Calu3 (cell line): ENCODE results near the gene TNFSF18. TPM values are rescaled to one million over a fixed set of nuclear protein-coding genes. Genes with fewer than 3 reads are reported as not detected.
"Not testable (repeated sequence)": the region's sequence is repeated elsewhere in the genome, so short reads cannot be mapped to it uniquely, and the experiment has no call there.

ENCODE experiments used
- BruUV-seq: library from RNA; stranded (reverse); fragments of 400-500 nt; replicated peaks from 2 replicates; lab custom pipeline; 2021; lab: Mats Ljungman, UMichigan
- CTCF ChIA-PET: fragments of 300-600 bp; sonication (Branson Sonifier 250); formaldehyde crosslinking; loops from one replicate; lab custom pipeline; 2022; ENCODE audit warnings: antibody characterized with exemption; lab: Charles Lee
- DNase-seq: peaks from one replicate; pipeline ENCODE4 v3.0.0; 2022
- H3K27ac Mint-ChIP-seq: one replicate; pipeline ENCODE4 v1.8.0; 2022; ENCODE audit warnings: mixed read lengths; ENCODE audit not compliant: unreplicated experiment
- H3K27me3 Mint-ChIP-seq: one replicate; pipeline ENCODE4 v1.8.0; 2022; ENCODE audit warnings: mixed read lengths; ENCODE audit not compliant: unreplicated experiment
- H3K36me3 Mint-ChIP-seq: one replicate; pipeline ENCODE4 v1.8.0; 2022; ENCODE audit warnings: mild to moderate bottlenecking, moderate library complexity, mixed read lengths; ENCODE audit not compliant: insufficient read depth, unreplicated experiment
- H3K4me1 Mint-ChIP-seq: one replicate; pipeline ENCODE4 v1.8.0; 2022; ENCODE audit warnings: mild to moderate bottlenecking, low read depth, mixed read lengths; ENCODE audit not compliant: unreplicated experiment
- H3K4me3 Mint-ChIP-seq: one replicate; pipeline ENCODE4 v1.8.0; 2022; ENCODE audit warnings: mild to moderate bottlenecking, low read depth, moderate library complexity, mixed read lengths; ENCODE audit not compliant: unreplicated experiment
- H3K9me3 Mint-ChIP-seq: one replicate; pipeline ENCODE4 v1.8.0; 2022; ENCODE audit warnings: low read depth, mixed read lengths; ENCODE audit not compliant: unreplicated experiment
- intact Hi-C: fragments of 100-400 bp; cut with micrococcal nuclease; formaldehyde crosslinking; loops from one replicate; pipeline ENCODE4 v1.10.0; 2022; ENCODE audit not compliant: unreplicated experiment
- total RNA-seq: library from RNA; stranded (reverse); gene quantifications from 2 replicates; pipeline ENCODE4 v1.2.3, GENCODE V29; 2022
- TF ChIP-seq, protein P1 (sequence below): fragments of 200-600 bp; IDR thresholded peaks from one replicate; pipeline ENCODE4 v1.8.0; 2022; ENCODE audit warnings: antibody characterized with exemption; ENCODE audit not compliant: unreplicated experiment

The TNFSF18 gene
- total RNA-seq, 1 experiment from 2014 or later: not detected

GRCh38 chr1:173082913-173083312, 32.2 kb upstream of the TNFSF18 start:
- DNase-seq: no peak
- Mint-ChIP-seq H3K9me3 (no peaks in the 10 kb centered on the region), H3K36me3 (no peaks in the 10 kb centered on the region), H3K4me3 (no peak overlapping the region), H3K27ac (no peak overlapping the region), H3K27me3 (no peaks in the 10 kb centered on the region), H3K4me1 (no peaks in the 10 kb centered on the region)
- CTCF ChIA-PET: no interaction called here
- TF ChIP-seq, protein P1, sequence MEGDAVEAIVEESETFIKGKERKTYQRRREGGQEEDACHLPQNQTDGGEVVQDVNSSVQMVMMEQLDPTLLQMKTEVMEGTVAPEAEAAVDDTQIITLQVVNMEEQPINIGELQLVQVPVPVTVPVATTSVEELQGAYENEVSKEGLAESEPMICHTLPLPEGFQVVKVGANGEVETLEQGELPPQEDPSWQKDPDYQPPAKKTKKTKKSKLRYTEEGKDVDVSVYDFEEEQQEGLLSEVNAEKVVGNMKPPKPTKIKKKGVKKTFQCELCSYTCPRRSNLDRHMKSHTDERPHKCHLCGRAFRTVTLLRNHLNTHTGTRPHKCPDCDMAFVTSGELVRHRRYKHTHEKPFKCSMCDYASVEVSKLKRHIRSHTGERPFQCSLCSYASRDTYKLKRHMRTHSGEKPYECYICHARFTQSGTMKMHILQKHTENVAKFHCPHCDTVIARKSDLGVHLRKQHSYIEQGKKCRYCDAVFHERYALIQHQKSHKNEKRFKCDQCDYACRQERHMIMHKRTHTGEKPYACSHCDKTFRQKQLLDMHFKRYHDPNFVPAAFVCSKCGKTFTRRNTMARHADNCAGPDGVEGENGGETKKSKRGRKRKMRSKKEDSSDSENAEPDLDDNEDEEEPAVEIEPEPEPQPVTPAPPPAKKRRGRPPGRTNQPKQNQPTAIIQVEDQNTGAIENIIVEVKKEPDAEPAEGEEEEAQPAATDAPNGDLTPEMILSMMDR: no peak
- no TSS peak for BruUV-seq
- intact Hi-C loops: no loop called here

GRCh38 chr1:173074217-173074616, 23.5 kb upstream of the TNFSF18 start:
- intact Hi-C loops, H3K4me3 Mint-ChIP-seq, BruUV-seq, H3K27ac Mint-ChIP-seq, H3K27me3 Mint-ChIP-seq, H3K4me1 Mint-ChIP-seq, H3K36me3 Mint-ChIP-seq, DNase-seq: not testable (repeated sequence)
- peaks cover 13% of the 10 kb centered on the region for H3K9me3 Mint-ChIP-seq
- CTCF ChIA-PET: interaction anchor here (0.6 kb wide), 1 partner anchor 24 kb away, joined by 3 read pairs; no protein-coding TSS in a partner anchor

- Mint-ChIP-seq H3K36me3 (no peaks in the 10 kb centered on the region), H3K4me3 (no peak overlapping the region), H3K9me3 (peaks cover 7% of the 10 kb centered on the region), H3K27me3 (no peaks in the 10 kb centered on the region), H3K4me1 (peaks cover 29% of the 10 kb centered on the region), H3K27ac (no peak overlapping the region)
- intact Hi-C loops: no loop called here
- CTCF ChIA-PET: no interaction called here
- DNase-seq: no peak
- TF ChIP-seq, protein P1: no peak
- BruUV-seq: no TSS peak
These were observed 13.3 kb upstream of the TNFSF18 start for GRCh38 chr1:173064011-173064410.

DNA sequence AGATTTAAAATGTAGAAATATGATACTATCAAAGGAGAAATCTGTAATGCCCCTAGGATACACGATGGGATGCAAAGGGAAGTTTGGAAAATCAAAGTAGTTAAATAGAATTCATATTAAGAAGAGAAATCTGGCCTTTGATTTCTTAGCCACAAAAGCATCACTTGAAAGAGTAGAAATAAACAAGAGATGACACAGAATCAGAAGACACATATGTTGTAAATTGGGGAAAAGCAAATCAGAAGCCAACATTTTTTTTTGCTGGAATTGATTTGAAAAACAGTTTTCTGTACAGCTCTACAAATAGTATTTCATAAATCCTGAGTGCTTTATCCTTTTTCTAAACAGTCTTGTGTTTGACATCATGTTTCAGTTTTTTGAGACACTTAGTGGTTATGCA, 12.4 kb upstream of the TNFSF18 start:
- peaks cover 29% of the 10 kb centered on the region for H3K4me1 Mint-ChIP-seq
- intact Hi-C loops: no loop called here
- peaks cover 7% of the 10 kb centered on the region for H3K9me3 Mint-ChIP-seq
- CTCF ChIA-PET: no interaction called here
- no peaks in the 10 kb centered on the region for H3K36me3 Mint-ChIP-seq
- TF ChIP-seq, protein P1: no peak
- H3K4me3 Mint-ChIP-seq: no peak overlapping the region
- H3K27me3 Mint-ChIP-seq: no peaks in the 10 kb centered on the region
- H3K27ac Mint-ChIP-seq: no peak overlapping the region
- no TSS peak for BruUV-seq
- no peak for DNase-seq

DNA sequence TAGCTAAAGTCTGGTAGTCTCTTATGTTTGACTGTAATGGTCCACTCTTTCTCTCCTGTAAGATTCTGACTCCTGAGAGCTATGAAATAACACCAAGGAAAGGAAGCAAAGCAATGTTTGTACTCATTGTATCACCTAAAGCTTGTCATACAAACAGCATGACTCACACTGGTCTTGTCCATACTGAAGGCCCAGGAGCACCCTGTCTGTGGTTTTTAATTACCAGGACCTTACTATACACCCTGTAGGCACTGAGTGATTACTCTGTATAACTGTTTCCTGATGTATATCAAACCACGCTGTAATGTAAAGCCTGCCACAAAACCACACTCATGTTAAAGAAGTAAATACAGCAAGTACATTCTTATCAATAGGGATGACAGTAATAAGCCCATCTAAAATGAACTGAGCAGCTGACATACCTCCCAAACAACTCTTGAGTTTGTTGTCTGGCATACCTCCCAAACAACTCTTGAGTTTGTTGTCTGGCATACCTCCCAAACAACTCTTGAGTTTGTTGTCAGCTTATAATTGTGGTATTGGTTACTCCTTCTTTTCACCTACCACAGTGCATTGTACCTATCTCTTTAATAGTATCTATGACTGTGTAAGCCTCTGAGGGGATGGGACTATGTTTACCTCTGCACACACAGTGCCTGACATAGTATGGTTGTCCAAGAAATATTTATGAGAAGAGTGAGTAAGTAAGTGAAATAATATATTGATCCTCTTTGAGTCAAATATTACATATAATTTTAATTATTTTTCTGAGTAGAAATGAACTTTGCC, 11.6 kb upstream of the TNFSF18 start:
- Mint-ChIP-seq H3K27ac (no peak overlapping the region), H3K4me3 (no peak overlapping the region), H3K27me3 (no peaks in the 10 kb centered on the region), H3K9me3 (peaks cover 7% of the 10 kb centered on the region), H3K4me1 (peaks cover 29% of the 10 kb centered on the region), H3K36me3 (no peaks in the 10 kb centered on the region)
- no TSS peak for BruUV-seq
- DNase-seq: peak; percentile 47
- CTCF ChIA-PET: interaction anchor here (0.9 to 1.1 kb wide), 2 partner anchors 32 to 236 kb away, joined by 3 read pairs; no protein-coding TSS in a partner anchor
- intact Hi-C loops: no loop called here
- TF ChIP-seq, protein P1: no peak
